SK-N-SH treated with all-trans-retinoic acid at 6 μM for 48 hours (cell line): ENCODE results near the gene SCGB1C1.

ENCODE experiments used
- ATAC-seq: fragments of 200-7000 bp; cut with Tn5 transposase; 3 replicates; pipeline ENCODE4 v1.9.1; 2020; ENCODE audit warnings: mild to moderate bottlenecking, moderate library complexity
- CREB5 ChIP-seq: fragments of 250-450 bp; sonication (Bioruptor Pico); IDR thresholded peaks from 2 replicates; pipeline ENCODE4 v1.5.1; 2020; ENCODE audit warnings: low read depth, mild to moderate bottlenecking, moderate library complexity
- CSDC2 ChIP-seq: fragments of 250-450 bp; sonication (Bioruptor Pico); IDR thresholded peaks from 2 replicates; pipeline ENCODE4 v1.5.0; 2020; ENCODE audit warnings: mild to moderate bottlenecking, moderate library complexity
- CSRNP3 ChIP-seq: fragments of 250-450 bp; sonication (Bioruptor Pico); IDR thresholded peaks from 2 replicates; pipeline ENCODE4 v1.5.1; 2021; ENCODE audit warnings: mild to moderate bottlenecking, moderate library complexity
- ESRRG ChIP-seq: fragments of 250-450 bp; sonication (Bioruptor Pico); IDR thresholded peaks from 2 replicates; pipeline ENCODE4 v1.6.1; 2021; ENCODE audit warnings: mild to moderate bottlenecking
- GLIS3 ChIP-seq: fragments of 250-450 bp; sonication (Bioruptor Pico); IDR thresholded peaks from 2 replicates; pipeline ENCODE4 v1.5.0; 2020; ENCODE audit warnings: mild to moderate bottlenecking, moderate library complexity
- ISL1 ChIP-seq: fragments of 250-450 bp; sonication (Bioruptor Pico); IDR thresholded peaks from 2 replicates; pipeline ENCODE4 v2.1.2; 2022; ENCODE audit warnings: mild to moderate bottlenecking, moderate library complexity
- OSR1 ChIP-seq: fragments of 250-450 bp; sonication (Bioruptor Pico); IDR thresholded peaks from 2 replicates; pipeline ENCODE4 v1.8.0; 2022; ENCODE audit warnings: moderate library complexity, mild to moderate bottlenecking, inconsistent platforms
- PATZ1 ChIP-seq: fragments of 250-450 bp; sonication (Bioruptor Pico); IDR thresholded peaks from 2 replicates; pipeline ENCODE4 v1.8.0; 2020; ENCODE audit warnings: mild to moderate bottlenecking, moderate library complexity, borderline replicate concordance
- POU6F1 ChIP-seq: fragments of 250-450 bp; sonication (Bioruptor Pico); IDR thresholded peaks from 2 replicates; pipeline ENCODE4 v1.8.0; 2021; ENCODE audit warnings: low read depth, mild to moderate bottlenecking, moderate library complexity, borderline replicate concordance
- PPARA ChIP-seq: fragments of 250-450 bp; sonication (Bioruptor Pico); IDR thresholded peaks from 2 replicates; pipeline ENCODE4 v1.5.0; 2020; ENCODE audit warnings: mild to moderate bottlenecking, borderline replicate concordance
- SNAI2 ChIP-seq: fragments of 250-450 bp; sonication (Bioruptor Pico); IDR thresholded peaks from 2 replicates; pipeline ENCODE4 v1.5.0; 2020; ENCODE audit warnings: mild to moderate bottlenecking, moderate library complexity
- TCF4 ChIP-seq: fragments of 250-450 bp; sonication (Bioruptor Pico); IDR thresholded peaks from 2 replicates; pipeline ENCODE4 v1.8.0; 2021; ENCODE audit warnings: mild to moderate bottlenecking, moderate library complexity, borderline replicate concordance
- TOX ChIP-seq: fragments of 250-450 bp; sonication (Bioruptor Pico); IDR thresholded peaks from 2 replicates; pipeline ENCODE4 v1.8.0; 2021; ENCODE audit warnings: mild to moderate bottlenecking, moderate library complexity, borderline replicate concordance
- TSHZ2 ChIP-seq: fragments of 250-450 bp; sonication (Bioruptor Pico); IDR thresholded peaks from 2 replicates; pipeline ENCODE4 v1.5.0; 2020; ENCODE audit warnings: mild to moderate bottlenecking, moderate library complexity
- ZC3H10 ChIP-seq: fragments of 250-450 bp; sonication (Bioruptor Pico); IDR thresholded peaks from 2 replicates; pipeline ENCODE4 v1.5.1; 2021; ENCODE audit warnings: mild to moderate bottlenecking, moderate library complexity
- ZFP3 ChIP-seq: fragments of 250-450 bp; sonication (Bioruptor Pico); IDR thresholded peaks from 2 replicates; pipeline ENCODE4 v1.5.0; 2020; ENCODE audit warnings: mild to moderate bottlenecking, moderate library complexity
- ZNF565 ChIP-seq: fragments of 450-650 bp; formaldehyde crosslinking; conservative IDR thresholded peaks from 2 replicates; pipeline ENCODE4 v1.5.0; 2020; ENCODE audit warnings: low read depth, mild to moderate bottlenecking, moderate library complexity
- ZNF70 ChIP-seq: fragments of 450-650 bp; formaldehyde crosslinking; IDR thresholded peaks from 2 replicates; pipeline ENCODE4 v1.5.0; 2020; ENCODE audit warnings: mild to moderate bottlenecking, moderate library complexity
- ZNF8 ChIP-seq: fragments of 450-650 bp; formaldehyde crosslinking; IDR thresholded peaks from 2 replicates; pipeline ENCODE4 v1.5.0; 2020; ENCODE audit warnings: mild to moderate bottlenecking, moderate library complexity

Gene SCGB1C1

GRCh38 chr11:203945-204586 lies 11.2 kb downstream of the SCGB1C1 start (continued):
- TF ChIP-seq TSHZ2 (CRISPR knock-in tag) = no peak
- no peak for TF ChIP-seq ESRRG (CRISPR knock-in tag)

- no peak for ATAC-seq
- no peak for TF ChIP-seq ZC3H10 (CRISPR knock-in tag)
Measured at GRCh38 chr11:204587-205109, 11.8 kb downstream of the SCGB1C1 start.

- no peak for ATAC-seq
Measured at GRCh38 chr11:205221-206001, 12.5 kb downstream of the SCGB1C1 start.

GRCh38 chr11:206002-206384 lies 13.1 kb downstream of the SCGB1C1 start:
- TF ChIP-seq ZNF8 = no peak
- TF ChIP-seq TOX (CRISPR knock-in tag) = no peak
- TF ChIP-seq CSDC2 (CRISPR knock-in tag) = no peak
- TF ChIP-seq ZC3H10 (CRISPR knock-in tag) = no peak
- TF ChIP-seq GLIS3 (CRISPR knock-in tag) = no peak
- no peak for TF ChIP-seq ISL1 (CRISPR knock-in tag)
- no peak for TF ChIP-seq ESRRG (CRISPR knock-in tag)
- no peak for TF ChIP-seq ZNF70 (CRISPR knock-in tag)
- TF ChIP-seq ZNF565 (CRISPR knock-in tag) = no peak
- no peak for TF ChIP-seq PPARA (CRISPR knock-in tag)
- no peak for TF ChIP-seq TCF4 (CRISPR knock-in tag)
- no peak for TF ChIP-seq ZFP3 (CRISPR knock-in tag)
- TF ChIP-seq PATZ1 = no peak
- TF ChIP-seq CSRNP3 (CRISPR knock-in tag) = no peak
- TF ChIP-seq SNAI2 (CRISPR knock-in tag) = no peak
- TF ChIP-seq POU6F1 = no peak
- ATAC-seq = no peak

More at GRCh38 chr11:205221-206001, 12.5 kb downstream of the SCGB1C1 start:
- TF ChIP-seq ZNF70 (CRISPR knock-in tag) = no peak
- no peak for TF ChIP-seq ZNF565 (CRISPR knock-in tag)
- TF ChIP-seq CREB5 (CRISPR knock-in tag) = no peak
- TF ChIP-seq ESRRG (CRISPR knock-in tag) = no peak
- no peak for TF ChIP-seq CSRNP3 (CRISPR knock-in tag)
- TF ChIP-seq ISL1 (CRISPR knock-in tag) = no peak
- no peak for TF ChIP-seq ZNF8
- no peak for TF ChIP-seq ZFP3 (CRISPR knock-in tag)
- no peak for TF ChIP-seq SNAI2 (CRISPR knock-in tag)
- no peak for TF ChIP-seq TOX (CRISPR knock-in tag)
- TF ChIP-seq CSDC2 (CRISPR knock-in tag) = no peak
- no peak for TF ChIP-seq OSR1 (CRISPR knock-in tag)
